Neuronal stem cell (in vitro differentiated cells): ENCODE measurements around the gene KIAA1958.

Experiments used
- DNase-seq: peaks from one replicate; pipeline ENCODE4 v3.0.0-alpha.2; 2013; ENCODE audit warnings: low spot score
- H2AFZ ChIP-seq: one replicate; pipeline ENCODE4 v1.6.1; 2013; ENCODE audit warnings: mild to moderate bottlenecking, low read length, inconsistent platforms
- H2AK5ac ChIP-seq: 2 replicates; pipeline ENCODE4 v1.6.1; 2013; ENCODE audit warnings: low read depth, mild to moderate bottlenecking, inconsistent platforms, low read length, moderate library complexity, mixed read lengths
- H2BK120ac ChIP-seq: 2 replicates; pipeline ENCODE4 v1.6.1; 2013; ENCODE audit warnings: low read depth, mild to moderate bottlenecking, inconsistent platforms, low read length, moderate library complexity, mixed read lengths
- H2BK12ac ChIP-seq: one replicate; pipeline ENCODE4 v1.6.1; 2013; ENCODE audit warnings: low read length, inconsistent platforms
- H2BK15ac ChIP-seq: 2 replicates; pipeline ENCODE4 v1.6.1; 2013; ENCODE audit warnings: mild to moderate bottlenecking, low read length, inconsistent platforms, mixed read lengths
- H2BK5ac ChIP-seq: one replicate; pipeline ENCODE4 v1.6.1; 2013; ENCODE audit warnings: inconsistent platforms, mild to moderate bottlenecking, low read length, moderate library complexity
- H3K14ac ChIP-seq: one replicate; pipeline ENCODE4 v1.6.1; 2013; ENCODE audit warnings: low read length, inconsistent platforms
- H3K18ac ChIP-seq: 2 replicates; pipeline ENCODE4 v1.6.1; 2013; ENCODE audit warnings: low read length, inconsistent platforms
- H3K23ac ChIP-seq: 2 replicates; pipeline ENCODE4 v1.6.1; 2013; ENCODE audit warnings: low read depth, mild to moderate bottlenecking, mixed read lengths, low read length, inconsistent platforms; ENCODE audit not compliant: poor library complexity
- H3K27ac ChIP-seq: replicated peaks from 3 replicates; pipeline ENCODE4 v1.5.1; 2013; ENCODE audit warnings: low read length, inconsistent platforms
- H3K27me3 ChIP-seq, 3 experiments: 2 replicates each; pipeline ENCODE4 v1.6.1; 2013; ENCODE audit warnings: low read length in 3 of 3, mild to moderate bottlenecking in 2 of 3, inconsistent platforms in 1 of 3, low read depth in 1 of 3, mixed read lengths in 1 of 3, moderate library complexity in 1 of 3; ENCODE audit not compliant: control insufficient read depth in 3 of 3, insufficient read depth in 3 of 3
- H3K36me3 ChIP-seq, 2 donors: replicated peaks in 1 of 2; 2 replicates each; pipeline ENCODE4 v1.6.1; 2013; ENCODE audit warnings: low read length in 2 of 2; ENCODE audit not compliant: control insufficient read depth in 2 of 2, insufficient read depth in 2 of 2
- H3K4ac ChIP-seq: 2 replicates; pipeline ENCODE4 v1.6.1; 2013; ENCODE audit warnings: inconsistent platforms, mild to moderate bottlenecking, low read length, moderate library complexity
- H3K4me1 ChIP-seq, 2 donors: 1 replicate in 1 of 2; 2 replicates in 1 of 2; pipeline ENCODE4 v1.6.1; 2013; ENCODE audit warnings: low read length in 2 of 2, low read depth in 1 of 2; ENCODE audit not compliant: control insufficient read depth in 2 of 2, insufficient read depth in 1 of 2
- H3K4me2 ChIP-seq: one replicate; pipeline ENCODE4 v1.6.1; 2013; ENCODE audit warnings: mild to moderate bottlenecking, low read length, inconsistent platforms; ENCODE audit not compliant: insufficient read depth, poor library complexity, severe bottlenecking
- H3K4me3 ChIP-seq, 2 donors: 2 replicates each; pipeline ENCODE4 v1.5.1; 2013; ENCODE audit warnings: low read length in 2 of 2, mild to moderate bottlenecking in 2 of 2, inconsistent platforms in 1 of 2, moderate library complexity in 1 of 2
- H3K79me1 ChIP-seq: one replicate; pipeline ENCODE4 v1.6.1; 2013; ENCODE audit warnings: low read depth, mild to moderate bottlenecking, inconsistent platforms, low read length, moderate library complexity
- H3K9ac ChIP-seq: one replicate; pipeline ENCODE4 v1.6.1; 2013; ENCODE audit warnings: mild to moderate bottlenecking, low read depth, low read length, inconsistent platforms; ENCODE audit not compliant: poor library complexity
- H3K9me3 ChIP-seq, 2 donors: replicated peaks in 1 of 2; 2 replicates each; pipeline versions ENCODE3 to v1.6.1; 2013; ENCODE audit warnings: low read length in 2 of 2, mild to moderate bottlenecking in 2 of 2, inconsistent platforms in 1 of 2, low read depth in 1 of 2, mixed read lengths in 1 of 2, moderate library complexity in 1 of 2; ENCODE audit not compliant: control insufficient read depth in 2 of 2, insufficient read depth in 1 of 2
- H4K8ac ChIP-seq: one replicate; pipeline ENCODE4 v1.6.1; 2013; ENCODE audit warnings: low read depth, mild to moderate bottlenecking, inconsistent platforms, low read length, moderate library complexity
- H4K91ac ChIP-seq: one replicate; pipeline ENCODE4 v1.6.1; 2013; ENCODE audit warnings: low read length, low read depth, mild to moderate bottlenecking, inconsistent platforms; ENCODE audit not compliant: poor library complexity
- WGBS, 2 donors: extraction: QIAGEN DNeasy Blood & Tissue Kit; methylation state at CpG; one replicate each; pipeline ENCODE4 v1.1.7; 2013; ENCODE audit warnings: missing lambda C conversion rate in 2 of 2, mixed read lengths in 1 of 2; ENCODE audit not compliant: insufficient read length in 2 of 2, insufficient replicate concordance in 1 of 2; ENCODE audit errors: extremely low coverage in 2 of 2; 5-methylcytosine and 5-hydroxymethylcytosine counted together

Gene KIAA1958

DNA sequence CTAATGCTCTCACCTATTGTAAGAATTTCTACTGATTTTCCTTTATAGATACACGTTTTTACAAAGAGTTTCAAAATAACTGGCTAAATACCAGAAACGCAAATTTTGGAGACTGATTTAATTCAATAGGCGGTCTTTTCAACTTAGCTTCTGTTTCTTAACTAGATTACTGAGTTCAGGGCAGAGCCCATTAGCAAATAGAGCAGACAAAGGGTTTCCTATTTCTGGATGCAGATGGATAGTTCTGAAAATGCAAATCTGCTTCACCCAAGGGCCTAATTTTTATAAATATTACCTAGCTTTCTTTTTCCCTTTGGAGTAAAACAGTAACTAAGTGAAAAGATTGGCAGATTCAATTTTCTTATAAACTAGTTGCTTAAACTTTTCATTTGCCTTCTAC, 13.6 kb upstream of the KIAA1958 start:
- DNase-seq: no peak
- Histone ChIP-seq H3K9me3 (peaks cover 6 to 10% of the 10 kb centered on the region in 2 donors), H2BK120ac (no peak overlapping the region), H2BK5ac (no peak overlapping the region), H3K36me3 (peaks cover 0 to 68% of the 10 kb centered on the region in 2 donors), H4K91ac (no peak overlapping the region), H3K4me1 (no peaks in the 10 kb centered on the region), H3K27me3 (no peaks in the 10 kb centered on the region), H2BK12ac (no peak overlapping the region), H2BK15ac (no peak overlapping the region), H3K79me1 (no peaks in the 10 kb centered on the region), H4K8ac (no peak overlapping the region), H3K23ac (no peak overlapping the region), H3K18ac (no peak overlapping the region), H3K4ac (no peak overlapping the region), H2AK5ac (no peak overlapping the region), H3K14ac (no peak overlapping the region), H2AFZ (no peak overlapping the region), H3K9ac (no peak overlapping the region), H3K4me2 (no peak overlapping the region), H3K4me3 (no peak overlapping the region), H3K27ac (no peak overlapping the region)
- WGBS, 2 donors: no CpG with 5 or more reads among the region's 3 CpGs

- no peak overlapping the region for H2BK120ac ChIP-seq
- H2AFZ ChIP-seq: no peak overlapping the region
- no peak overlapping the region for H3K9ac ChIP-seq
- H4K91ac ChIP-seq: no peak overlapping the region
- peaks cover 0 to 59% of the 10 kb centered on the region in 2 donors for H3K36me3 ChIP-seq
- no CpG with 5 or more reads among the region's 2 CpGs for WGBS, 2 donors
- H3K27me3 ChIP-seq: no peaks in the 10 kb centered on the region
- H2BK15ac ChIP-seq: no peak overlapping the region
- H3K27ac ChIP-seq: no peak overlapping the region
- no peak for DNase-seq
- no peak overlapping the region for H3K4me3 ChIP-seq
- peaks cover 6 to 10% of the 10 kb centered on the region in 2 donors for H3K9me3 ChIP-seq
- H2BK12ac ChIP-seq: no peak overlapping the region
- no peak overlapping the region for H3K23ac ChIP-seq
- no peak overlapping the region for H3K4me2 ChIP-seq
- no peaks in the 10 kb centered on the region for H3K4me1 ChIP-seq
- no peak overlapping the region for H3K4ac ChIP-seq
- H2BK5ac ChIP-seq: no peak overlapping the region
- H3K79me1 ChIP-seq: no peaks in the 10 kb centered on the region
- H3K18ac ChIP-seq: no peak overlapping the region
- H2AK5ac ChIP-seq: no peak overlapping the region
- H4K8ac ChIP-seq: no peak overlapping the region
- no peak overlapping the region for H3K14ac ChIP-seq
Observed at GRCh38 chr9:112473986-112474385, 12.6 kb upstream of the KIAA1958 start.

- Histone ChIP-seq H4K8ac (no peak overlapping the region), H3K18ac (no peak overlapping the region), H3K4me1 (no peaks in the 10 kb centered on the region), H3K27ac (no peak overlapping the region), H3K4me3 (no peak overlapping the region), H2AK5ac (no peak overlapping the region), H4K91ac (no peak overlapping the region), H2AFZ (no peak overlapping the region), H2BK120ac (no peak overlapping the region), H3K36me3 (peaks cover 0 to 55% of the 10 kb centered on the region in 2 donors), H3K4me2 (no peak overlapping the region), H3K4ac (no peak overlapping the region), H2BK12ac (no peak overlapping the region), H3K9me3 (peaks cover 6 to 13% of the 10 kb centered on the region in 2 donors), H2BK15ac (no peak overlapping the region), H3K79me1 (no peaks in the 10 kb centered on the region), H3K23ac (no peak overlapping the region), H2BK5ac (no peak overlapping the region), H3K9ac (no peak overlapping the region), H3K27me3 (no peaks in the 10 kb centered on the region), H3K14ac (no peak overlapping the region)
- no CpG with 5 or more reads among the region's 1 CpG for WGBS, 2 donors
- no peak for DNase-seq
Observed at GRCh38 chr9:112475318-112475717, 11.3 kb upstream of the KIAA1958 start.

- Histone ChIP-seq H3K4me2 (no peak overlapping the region), H3K9ac (no peak overlapping the region), H3K4me1 (no peaks in the 10 kb centered on the region), H3K18ac (no peak overlapping the region), H3K23ac (no peak overlapping the region), H2BK12ac (no peak overlapping the region), H4K8ac (no peak overlapping the region), H3K36me3 (peaks cover 0 to 43% of the 10 kb centered on the region in 2 donors), H3K27ac (no peak overlapping the region), H2AFZ (no peak overlapping the region), H3K4ac (no peak overlapping the region), H3K14ac (no peak overlapping the region), H2AK5ac (no peak overlapping the region), H2BK120ac (no peak overlapping the region), H2BK15ac (no peak overlapping the region), H2BK5ac (no peak overlapping the region), H4K91ac (no peak overlapping the region), H3K4me3 (no peak overlapping the region), H3K9me3 (peaks cover 6 to 13% of the 10 kb centered on the region in 2 donors), H3K79me1 (no peaks in the 10 kb centered on the region), H3K27me3 (no peaks in the 10 kb centered on the region)
- no peak for DNase-seq
- WGBS, 2 donors: no CpG with 5 or more reads among the region's 2 CpGs
Observed at GRCh38 chr9:112477330-112477729, 9.3 kb upstream of the KIAA1958 start.
